SU-DHL-6 (cell line): ENCODE measurements around the gene YWHAQ.

Experiments
- CTCF ChIP-seq: fragments of 200-600 bp; sonication (generic); IDR thresholded peaks from one replicate; pipeline ENCODE4 v1.5.1; 2017; ENCODE audit warnings: antibody characterized with exemption, mild to moderate bottlenecking, low read length, moderate library complexity; ENCODE audit not compliant: insufficient read depth, poor library complexity, severe bottlenecking
- EZH2phosphoT487 ChIP-seq: fragments of 200-600 bp; sonication (generic), shearing (Covaris generic); conservative IDR thresholded peaks from 2 replicates; pipeline ENCODE4 v1.6.1; 2018; ENCODE audit warnings: mild to moderate bottlenecking, antibody characterized with exemption, low read length, moderate library complexity, mixed read lengths

GRCh38 chr2:9650119-9650821, 19.5 kb upstream of the YWHAQ start:
- TF ChIP-seq CTCF, result no peak
- no peak for TF ChIP-seq EZH2phosphoT487
